ENCODE data around the gene HERC2. TPM values are rescaled to one million over a fixed set of nuclear protein-coding genes. Genes with fewer than 3 reads are reported as not detected.
"Not testable (repeated sequence)": the region's sequence is repeated elsewhere in the genome, so short reads cannot be mapped to it uniquely, and the experiment has no call there.

The HERC2 gene
- total RNA-seq, 1 donor from 2014 or later = 49.1 TPM

- ChIA-PET POLR2A (no interaction called here), CTCF (no interaction called here)
- TF ChIP-seq, protein P1, sequence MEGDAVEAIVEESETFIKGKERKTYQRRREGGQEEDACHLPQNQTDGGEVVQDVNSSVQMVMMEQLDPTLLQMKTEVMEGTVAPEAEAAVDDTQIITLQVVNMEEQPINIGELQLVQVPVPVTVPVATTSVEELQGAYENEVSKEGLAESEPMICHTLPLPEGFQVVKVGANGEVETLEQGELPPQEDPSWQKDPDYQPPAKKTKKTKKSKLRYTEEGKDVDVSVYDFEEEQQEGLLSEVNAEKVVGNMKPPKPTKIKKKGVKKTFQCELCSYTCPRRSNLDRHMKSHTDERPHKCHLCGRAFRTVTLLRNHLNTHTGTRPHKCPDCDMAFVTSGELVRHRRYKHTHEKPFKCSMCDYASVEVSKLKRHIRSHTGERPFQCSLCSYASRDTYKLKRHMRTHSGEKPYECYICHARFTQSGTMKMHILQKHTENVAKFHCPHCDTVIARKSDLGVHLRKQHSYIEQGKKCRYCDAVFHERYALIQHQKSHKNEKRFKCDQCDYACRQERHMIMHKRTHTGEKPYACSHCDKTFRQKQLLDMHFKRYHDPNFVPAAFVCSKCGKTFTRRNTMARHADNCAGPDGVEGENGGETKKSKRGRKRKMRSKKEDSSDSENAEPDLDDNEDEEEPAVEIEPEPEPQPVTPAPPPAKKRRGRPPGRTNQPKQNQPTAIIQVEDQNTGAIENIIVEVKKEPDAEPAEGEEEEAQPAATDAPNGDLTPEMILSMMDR (IDR thresholded peaks at IDR 0.05) = no peak
- Mint-ChIP-seq H3K27me3 (no peaks in the 10 kb centered on the region), H3K36me3 (ENCODE audit: low read depth) (peaks cover 63% of the 10 kb centered on the region), H3K9me3 (no peaks in the 10 kb centered on the region), H3K4me3 (no peak overlapping the region), H3K4me1 (no peaks in the 10 kb centered on the region), H3K27ac (no peak overlapping the region)
- intact Hi-C loops (cut with micrococcal nuclease) = no loop called here
- ATAC-seq (ENCODE audit: low read depth) (no peak), DNase-seq (no peak)
Measured at GRCh38 chr15:28228096-28228495, 93.9 kb downstream of the HERC2 start.

GRCh38 chr15:28227303-28227702 is 94.7 kb downstream of the HERC2 start:
- H3K27me3 Mint-ChIP-seq; H3K4me1 Mint-ChIP-seq; ATAC-seq (ENCODE audit: low read depth); DNase-seq; H3K27ac Mint-ChIP-seq; H3K9me3 Mint-ChIP-seq; POLR2A ChIA-PET; CTCF ChIA-PET; H3K4me3 Mint-ChIP-seq; intact Hi-C loops (cut with micrococcal nuclease): not testable (repeated sequence)
- peaks cover 61% of the 10 kb centered on the region for H3K36me3 Mint-ChIP-seq (ENCODE audit: low read depth)

GRCh38 chr15:28222612-28223011 is 99.4 kb downstream of the HERC2 start:
- POLR2A ChIA-PET; H3K27ac Mint-ChIP-seq; H3K4me1 Mint-ChIP-seq; H3K4me3 Mint-ChIP-seq; H3K9me3 Mint-ChIP-seq; CTCF ChIA-PET; ATAC-seq (ENCODE audit: low read depth); DNase-seq; intact Hi-C loops (cut with micrococcal nuclease); H3K27me3 Mint-ChIP-seq: not testable (repeated sequence)
- peaks cover 63% of the 10 kb centered on the region for H3K36me3 Mint-ChIP-seq (ENCODE audit: low read depth)

GRCh38 chr15:28221696-28222095 is 100.3 kb downstream of the HERC2 start:
- POLR2A ChIA-PET; H3K9me3 Mint-ChIP-seq; CTCF ChIA-PET; H3K4me1 Mint-ChIP-seq; H3K27ac Mint-ChIP-seq; H3K4me3 Mint-ChIP-seq; H3K27me3 Mint-ChIP-seq; DNase-seq; intact Hi-C loops (cut with micrococcal nuclease); ATAC-seq (ENCODE audit: low read depth): not testable (repeated sequence)
- peaks cover 55% of the 10 kb centered on the region for H3K36me3 Mint-ChIP-seq (ENCODE audit: low read depth)

DNA sequence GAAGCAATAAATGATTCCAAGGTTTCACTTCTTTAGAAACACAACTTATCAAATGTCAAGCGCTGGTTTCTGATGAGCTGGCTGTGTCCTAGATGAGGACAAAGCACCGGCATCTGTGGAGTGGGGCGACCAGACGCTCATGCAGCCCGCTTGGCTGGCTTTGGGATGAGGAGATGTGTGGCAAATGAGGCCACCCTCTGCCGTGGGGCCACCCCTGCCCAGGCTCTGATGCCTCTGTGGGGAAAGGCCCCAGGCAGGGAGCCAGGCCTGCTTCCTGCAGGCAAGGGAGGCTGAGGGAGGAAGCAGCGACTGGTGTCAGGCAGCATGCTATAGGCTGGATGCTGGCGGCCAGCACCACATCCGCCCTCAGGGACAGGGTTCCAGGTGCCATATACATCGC is 102.9 kb downstream of the HERC2 start:
- Mint-ChIP-seq H3K36me3 (ENCODE audit: low read depth) (peaks cover 44% of the 10 kb centered on the region), H3K4me1 (no peaks in the 10 kb centered on the region), H3K4me3 (no peak overlapping the region), H3K27me3 (no peaks in the 10 kb centered on the region), H3K9me3 (no peaks in the 10 kb centered on the region), H3K27ac (no peak overlapping the region)
- ChIA-PET CTCF (no interaction called here), POLR2A (no interaction called here)
- TF ChIP-seq, protein P1 (IDR thresholded peaks at IDR 0.05) = no peak
- ATAC-seq (ENCODE audit: low read depth) (no peak), DNase-seq (no peak)
- intact Hi-C loops (cut with micrococcal nuclease) = no loop called here

GRCh38 chr15:28216946-28217546 is 104.9 kb downstream of the HERC2 start:
- H3K27me3 Mint-ChIP-seq; H3K9me3 Mint-ChIP-seq; H3K4me1 Mint-ChIP-seq; H3K4me3 Mint-ChIP-seq; POLR2A ChIA-PET; DNase-seq; intact Hi-C loops (cut with micrococcal nuclease); ATAC-seq (ENCODE audit: low read depth); CTCF ChIA-PET; H3K27ac Mint-ChIP-seq: not testable (repeated sequence)
- peaks cover 45% of the 10 kb centered on the region for H3K36me3 Mint-ChIP-seq (ENCODE audit: low read depth)

DNA sequence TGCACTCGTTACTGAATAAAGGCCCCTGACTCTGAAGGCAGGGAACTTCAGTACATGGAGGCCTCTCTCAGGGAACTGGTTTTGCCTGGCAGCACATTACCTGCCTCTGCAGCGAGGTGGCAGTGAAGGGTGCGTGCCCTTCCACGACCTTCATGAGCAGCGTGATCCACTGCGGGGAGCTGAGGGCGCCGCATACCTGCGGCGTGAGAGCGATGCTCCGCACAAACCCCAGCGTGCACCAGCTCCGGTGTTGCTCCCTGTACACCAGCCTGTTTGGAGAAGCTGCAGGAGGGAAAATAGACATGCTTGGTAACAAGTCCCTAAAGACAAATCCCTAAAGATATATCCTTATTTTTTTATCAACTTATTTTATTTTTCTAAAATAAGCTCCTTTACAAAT is 106.5 kb downstream of the HERC2 start:
- ATAC-seq (ENCODE audit: low read depth); H3K4me3 Mint-ChIP-seq; POLR2A ChIA-PET; DNase-seq; CTCF ChIA-PET; H3K27me3 Mint-ChIP-seq; intact Hi-C loops (cut with micrococcal nuclease); H3K27ac Mint-ChIP-seq; H3K9me3 Mint-ChIP-seq; H3K4me1 Mint-ChIP-seq: not testable (repeated sequence)
- peaks cover 49% of the 10 kb centered on the region for H3K36me3 Mint-ChIP-seq (ENCODE audit: low read depth)

DNA sequence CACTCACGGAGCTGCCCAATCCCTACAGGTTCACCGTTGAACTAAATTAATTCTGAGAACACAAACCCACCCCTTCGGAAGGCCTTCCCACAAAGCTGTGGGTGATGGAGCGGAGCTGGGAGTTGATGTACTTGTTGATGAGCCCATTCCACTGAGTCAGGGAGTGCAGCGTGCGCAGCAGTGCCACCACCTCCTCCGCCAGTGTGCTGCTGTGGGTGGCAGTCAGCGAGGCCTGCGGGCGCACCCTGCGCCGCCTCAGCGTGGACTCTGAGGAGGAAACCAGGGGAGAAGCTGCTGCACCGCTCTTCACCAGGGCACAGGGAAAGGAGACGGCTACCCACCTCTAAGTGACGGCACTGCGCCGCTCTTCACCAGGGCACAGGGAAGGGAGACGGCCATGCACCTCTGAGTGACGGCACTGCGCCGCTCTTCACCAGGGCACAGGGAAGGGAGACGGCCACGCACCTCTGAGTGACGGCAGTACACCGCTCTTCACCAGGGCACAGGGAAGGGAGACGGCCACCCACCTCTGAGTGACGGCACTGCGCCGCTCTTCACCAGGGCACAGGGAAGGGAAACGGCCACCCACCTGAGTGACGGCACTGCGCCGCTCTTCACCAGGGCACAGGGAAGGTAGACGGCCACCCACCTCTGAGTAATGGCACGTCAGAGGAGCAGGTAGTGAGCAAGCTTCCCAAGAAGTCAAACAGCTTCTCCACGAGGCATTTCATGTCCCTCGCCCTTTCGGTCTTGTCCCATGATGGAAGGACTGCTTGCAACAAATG is 107.8 kb downstream of the HERC2 start:
- POLR2A ChIA-PET; intact Hi-C loops (cut with micrococcal nuclease); H3K4me3 Mint-ChIP-seq: not testable (repeated sequence)

GRCh38 chr15:28213393-28213792 is 108.6 kb downstream of the HERC2 start:
- H3K4me1 Mint-ChIP-seq; H3K4me3 Mint-ChIP-seq; DNase-seq; H3K27me3 Mint-ChIP-seq; POLR2A ChIA-PET; CTCF ChIA-PET; H3K9me3 Mint-ChIP-seq; H3K27ac Mint-ChIP-seq; ATAC-seq (ENCODE audit: low read depth); intact Hi-C loops (cut with micrococcal nuclease): not testable (repeated sequence)
- H3K36me3 Mint-ChIP-seq (ENCODE audit: low read depth) = peaks cover 38% of the 10 kb centered on the region

More for the DNA sequence above, 107.8 kb downstream of the HERC2 start:
- H3K9me3 Mint-ChIP-seq; H3K4me1 Mint-ChIP-seq; H3K27ac Mint-ChIP-seq; H3K27me3 Mint-ChIP-seq; DNase-seq; ATAC-seq (ENCODE audit: low read depth); CTCF ChIA-PET: not testable (repeated sequence)
- H3K36me3 Mint-ChIP-seq (ENCODE audit: low read depth) = peaks cover 42% of the 10 kb centered on the region

Data from activated B cell treated with CpG ODN at 0.5 μM for 24 hours (primary cell).